OCI-LY7 (cell line): ENCODE results near the gene MED26. TPM values are rescaled to one million over a fixed set of nuclear protein-coding genes. Genes with fewer than 3 reads are reported as not detected.

Experiments
- BruUV-seq: library from RNA; stranded (reverse); fragments of 400-500 nt; replicated peaks from 2 replicates; lab custom pipeline; 2021; lab: Mats Ljungman, UMichigan
- CTCF ChIA-PET: fragments of 300-600 bp; sonication (Branson Sonifier 250); formaldehyde crosslinking; loops from one replicate; lab custom pipeline; 2022; ENCODE audit warnings: antibody characterized with exemption; ENCODE audit not compliant: unreplicated experiment; lab: Charles Lee
- POLR2A ChIA-PET: fragments of 300-600 bp; sonication (Branson Sonifier 250); formaldehyde crosslinking; loops from one replicate; lab custom pipeline; 2022; ENCODE audit warnings: antibody characterized with exemption; lab: Charles Lee
- DNase-seq: peaks from one replicate; pipeline ENCODE4 v3.0.0-alpha.2; 2015; ENCODE audit warnings: low spot score
- H2AFZ ChIP-seq: fragments of 200-600 bp; sonication (generic), shearing (Covaris generic); 2 replicates; pipeline ENCODE4 v1.6.1; 2014; ENCODE audit warnings: mild to moderate bottlenecking, antibody characterized with exemption, low read length, moderate library complexity
- H3K27ac ChIP-seq: fragments of 200-600 bp; sonication (generic); 2 replicates; pipeline ENCODE4 v1.5.1; 2014; ENCODE audit warnings: mixed run types, low read depth, mild to moderate bottlenecking, moderate library complexity, low read length, inconsistent platforms; ENCODE audit not compliant: poor library complexity, severe bottlenecking
- H3K36me3 ChIP-seq: fragments of 200-600 bp; sonication (generic); 2 replicates; pipeline ENCODE4 v1.6.1; 2014; ENCODE audit warnings: mild to moderate bottlenecking, antibody characterized with exemption, low read length, moderate library complexity, mixed read lengths; ENCODE audit not compliant: insufficient read depth
- H3K4me1 ChIP-seq: fragments of 200-600 bp; sonication (generic); 2 replicates; pipeline ENCODE4 v1.5.1; 2014; ENCODE audit warnings: mild to moderate bottlenecking, low read length; ENCODE audit not compliant: insufficient read depth, poor library complexity, severe bottlenecking
- H3K4me2 ChIP-seq: fragments of 200-600 bp; sonication (generic); 2 replicates; pipeline ENCODE4 v1.6.1; 2014; ENCODE audit warnings: mild to moderate bottlenecking, low read length
- H3K4me3 ChIP-seq: fragments of 200-600 bp; sonication (generic); 2 replicates; pipeline ENCODE4 v1.5.1; 2014; ENCODE audit warnings: mild to moderate bottlenecking, low read depth, low read length; ENCODE audit not compliant: poor library complexity, severe bottlenecking
- H3K79me2 ChIP-seq: fragments of 200-600 bp; sonication (generic); 2 replicates; pipeline ENCODE4 v1.6.1; 2016; ENCODE audit warnings: low read depth, mild to moderate bottlenecking, low read length, moderate library complexity, mixed read lengths; ENCODE audit not compliant: insufficient read depth
- H3K9me2 ChIP-seq: fragments of 200-600 bp; sonication (generic); 2 replicates; pipeline ENCODE4 v1.6.1; 2016; ENCODE audit warnings: mild to moderate bottlenecking, low read length, mixed read lengths; ENCODE audit not compliant: insufficient read depth
- H3K9me3 ChIP-seq: fragments of 200-600 bp; sonication (generic); 2 replicates; pipeline ENCODE4 v1.6.1; 2014; ENCODE audit warnings: mild to moderate bottlenecking, mixed run types, low read length, mixed read lengths
- H4K20me1 ChIP-seq: fragments of 200-600 bp; sonication (generic); 2 replicates; pipeline ENCODE4 v1.6.1; 2014; ENCODE audit warnings: mild to moderate bottlenecking, antibody characterized with exemption, low read length, moderate library complexity, mixed read lengths; ENCODE audit not compliant: insufficient read depth
- EZH2phosphoT487 ChIP-seq: fragments of 200-600 bp; sonication (generic); IDR thresholded peaks from 2 replicates; pipeline ENCODE4 v1.6.1; 2018; ENCODE audit warnings: low read depth, borderline replicate concordance, mild to moderate bottlenecking, mixed run types, antibody characterized with exemption, low read length, moderate library complexity, mixed read lengths
- intact Hi-C: fragments of 100-400 bp; cut with micrococcal nuclease; formaldehyde crosslinking; loops from one replicate; pipeline ENCODE4 v1.10.0; 2022; ENCODE audit not compliant: unreplicated experiment
- total RNA-seq, 2 experiments: library from RNA; depleted of rRNA in 1 of 2; stranded (reverse); fragments of >200 nt in 1 of 2; shearing (Covaris generic) in 1 of 2; gene quantifications; 2 replicates each; pipeline ENCODE4 v1.2.3, GENCODE V29; 2014 to 2022
- TF ChIP-seq, protein P1 (sequence below): fragments of 200-600 bp; sonication (generic); conservative IDR thresholded peaks from 2 replicates; pipeline ENCODE4 v1.5.1; 2014; ENCODE audit warnings: mild to moderate bottlenecking, antibody characterized with exemption, low read length, moderate library complexity, mixed read lengths

Gene MED26
- total RNA-seq, 2 experiments from 2014 or later, result 19.4 to 26.8 TPM

DNA sequence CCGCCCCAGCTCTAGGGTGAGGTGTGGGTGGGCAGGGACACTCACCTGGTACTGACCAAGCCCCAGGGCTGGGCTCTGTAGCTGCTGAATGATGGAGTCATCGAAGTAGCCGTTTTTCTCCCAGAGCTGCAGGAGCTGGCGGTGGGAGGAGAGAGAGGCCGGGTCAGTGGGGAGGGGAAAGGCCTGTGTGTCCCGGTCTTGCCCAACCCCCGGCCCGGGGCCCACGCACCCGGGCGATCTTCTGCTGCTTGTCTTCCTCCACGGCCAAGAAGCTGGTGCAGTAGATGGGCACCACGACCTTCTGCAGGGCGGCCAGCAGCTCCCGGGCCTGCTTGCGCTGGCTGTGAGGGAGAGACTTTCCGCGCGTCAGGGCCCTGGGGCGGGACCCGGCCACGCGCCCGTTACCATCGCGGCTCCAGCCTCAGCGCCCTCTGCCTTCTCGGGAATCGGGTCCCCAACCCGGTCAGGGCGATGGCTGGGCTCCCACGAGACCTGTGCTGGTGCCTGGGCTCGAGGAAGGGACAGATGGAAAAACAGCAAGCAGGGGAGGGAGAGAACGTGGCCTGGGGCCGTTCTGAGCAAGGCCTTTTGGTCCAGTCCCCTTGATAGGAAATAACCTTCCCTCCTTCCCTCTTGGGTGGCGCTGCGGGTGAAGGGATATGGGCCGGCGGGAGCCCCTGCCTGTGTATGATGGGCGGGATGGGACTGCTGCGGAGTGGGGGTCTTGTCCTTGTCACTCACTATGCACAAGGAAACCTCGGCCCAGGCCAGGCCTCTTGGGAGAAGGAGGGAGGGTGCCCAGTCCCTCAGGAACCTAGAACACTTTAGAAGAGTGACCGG is 97.2 kb downstream of the MED26 start:
- Histone ChIP-seq H3K9me3 (no peaks in the 10 kb centered on the region), H3K36me3 (peaks cover 98% of the 10 kb centered on the region), H3K4me2 (no peak overlapping the region), H3K27ac (no peak overlapping the region), H4K20me1 (no peaks in the 10 kb centered on the region), H3K4me1 (no peaks in the 10 kb centered on the region), H3K9me2 (no peaks in the 10 kb centered on the region), H2AFZ (no peak overlapping the region), H3K79me2 (no peaks in the 10 kb centered on the region; the same call in 1 of the 2 replicates), H3K4me3 (no peak overlapping the region)
- POLR2A ChIA-PET, result no interaction called here
- no TSS peak for BruUV-seq
- no peak for TF ChIP-seq EZH2phosphoT487
- TF ChIP-seq, protein P1, sequence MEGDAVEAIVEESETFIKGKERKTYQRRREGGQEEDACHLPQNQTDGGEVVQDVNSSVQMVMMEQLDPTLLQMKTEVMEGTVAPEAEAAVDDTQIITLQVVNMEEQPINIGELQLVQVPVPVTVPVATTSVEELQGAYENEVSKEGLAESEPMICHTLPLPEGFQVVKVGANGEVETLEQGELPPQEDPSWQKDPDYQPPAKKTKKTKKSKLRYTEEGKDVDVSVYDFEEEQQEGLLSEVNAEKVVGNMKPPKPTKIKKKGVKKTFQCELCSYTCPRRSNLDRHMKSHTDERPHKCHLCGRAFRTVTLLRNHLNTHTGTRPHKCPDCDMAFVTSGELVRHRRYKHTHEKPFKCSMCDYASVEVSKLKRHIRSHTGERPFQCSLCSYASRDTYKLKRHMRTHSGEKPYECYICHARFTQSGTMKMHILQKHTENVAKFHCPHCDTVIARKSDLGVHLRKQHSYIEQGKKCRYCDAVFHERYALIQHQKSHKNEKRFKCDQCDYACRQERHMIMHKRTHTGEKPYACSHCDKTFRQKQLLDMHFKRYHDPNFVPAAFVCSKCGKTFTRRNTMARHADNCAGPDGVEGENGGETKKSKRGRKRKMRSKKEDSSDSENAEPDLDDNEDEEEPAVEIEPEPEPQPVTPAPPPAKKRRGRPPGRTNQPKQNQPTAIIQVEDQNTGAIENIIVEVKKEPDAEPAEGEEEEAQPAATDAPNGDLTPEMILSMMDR, result no peak
- intact Hi-C loops, result no loop called here
- CTCF ChIA-PET, result no interaction called here
- no peak for DNase-seq

DNA sequence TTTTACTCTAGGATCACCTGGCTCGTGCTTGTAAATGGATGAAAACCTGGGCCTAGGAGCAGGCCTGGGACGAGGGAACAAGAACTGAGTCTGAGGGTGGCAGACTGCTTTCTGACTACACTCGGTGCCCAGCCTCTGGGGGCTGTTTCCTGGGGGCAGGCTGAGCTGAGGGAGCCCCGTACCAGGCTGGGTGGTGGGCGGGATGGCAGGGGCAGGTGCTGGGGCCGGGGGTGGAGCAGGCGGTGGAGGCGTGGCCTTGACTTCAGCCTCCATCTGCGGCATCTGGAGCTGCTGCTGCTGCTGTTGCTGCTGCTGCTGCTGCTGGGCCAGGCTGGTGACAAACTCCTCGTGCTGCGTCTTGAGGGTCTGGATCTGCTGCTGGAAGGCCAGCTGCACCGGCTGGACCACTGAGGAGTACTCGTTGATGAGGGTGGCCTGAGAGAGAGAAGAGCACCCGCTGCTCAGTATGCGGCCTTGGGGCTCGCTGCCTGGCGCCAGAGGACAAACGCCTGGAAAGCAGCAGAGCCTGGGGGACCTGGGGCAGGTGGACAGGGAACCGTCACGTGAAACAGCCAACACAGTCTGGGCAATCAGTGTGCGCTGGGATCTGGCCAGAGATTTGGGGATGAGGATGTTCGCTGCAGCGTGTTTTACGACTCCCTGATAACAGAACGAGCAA is 98.4 kb downstream of the MED26 start:
- Histone ChIP-seq H3K9me2 (no peaks in the 10 kb centered on the region), H3K9me3 (no peaks in the 10 kb centered on the region), H3K4me2 (no peak overlapping the region), H2AFZ (no peak overlapping the region), H3K27ac (no peak overlapping the region), H3K36me3 (peaks cover 98% of the 10 kb centered on the region), H3K79me2 (no peaks in the 10 kb centered on the region), H3K4me1 (no peaks in the 10 kb centered on the region), H4K20me1 (no peaks in the 10 kb centered on the region), H3K4me3 (no peak overlapping the region)
- BruUV-seq, result no TSS peak
- intact Hi-C loops, result no loop called here
- no peak for DNase-seq
- CTCF ChIA-PET, result no interaction called here
- no peak for TF ChIP-seq EZH2phosphoT487
- TF ChIP-seq, protein P1, result no peak
- POLR2A ChIA-PET, result no interaction called here
